HG03060 (cell line): ENCODE measurements around the gene ATG4C.
A peak's percentile ranks its signal among the peaks of the same experiment; 100 is the strongest.
"Not testable (repeated sequence)": the region's sequence is repeated elsewhere in the genome, so short reads cannot be mapped to it uniquely, and the experiment has no call there.

ENCODE experiments used
- ATAC-seq: cut with Tn5 transposase; IDR thresholded peaks from one replicate; pipeline ENCODE4 v1.9.1; 2021; ENCODE audit warnings: low read depth, moderate number of reproducible peaks; ENCODE audit not compliant: unreplicated experiment

Gene ATG4C

DNA sequence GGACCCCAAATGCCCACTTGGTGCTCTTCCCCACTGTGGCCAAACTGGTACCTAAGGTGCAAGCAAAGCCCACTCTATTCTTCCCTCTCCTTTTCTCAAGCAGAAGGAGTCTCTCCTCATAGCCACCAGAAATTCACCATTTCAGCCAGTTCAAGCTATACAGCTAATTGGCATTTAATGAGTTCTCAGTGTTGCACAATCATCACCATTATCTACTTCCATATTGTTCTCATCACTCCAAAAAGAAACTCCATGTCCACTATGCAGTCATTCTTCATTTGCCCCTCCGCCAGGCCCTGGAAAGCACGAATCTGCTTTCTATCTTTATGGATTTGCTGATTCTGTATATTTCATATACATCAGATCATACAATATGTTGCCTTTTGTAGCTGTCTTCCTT lies 9.9 kb upstream of the ATG4C start:
- ATAC-seq = no peak

- ATAC-seq = no peak
These were observed 8.8 kb upstream of the ATG4C start for GRCh38 chr1:62774971-62775595.

DNA sequence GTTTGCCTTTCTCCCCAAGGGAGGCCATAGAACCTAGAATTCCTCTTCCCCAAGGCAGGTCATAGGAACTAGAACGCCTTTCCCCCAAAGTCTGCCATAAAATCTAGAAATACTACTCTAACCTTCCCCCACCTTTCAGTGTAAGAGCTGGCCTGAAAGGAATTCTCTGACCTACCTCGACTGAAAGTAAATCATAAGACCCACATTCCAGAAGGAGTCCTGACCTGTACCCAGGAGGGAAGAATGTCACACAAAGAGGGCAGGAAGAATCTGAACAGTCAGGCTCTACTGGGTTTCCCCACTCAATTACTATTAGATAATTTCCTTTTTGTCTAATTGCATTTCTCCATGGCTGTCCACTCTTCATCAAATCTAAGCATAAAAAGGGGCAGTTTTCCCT lies 5.7 kb upstream of the ATG4C start:
- no peak for ATAC-seq

GRCh38 chr1:62781841-62782543 lies 1.9 kb upstream of the ATG4C start:
- no peak for ATAC-seq

DNA sequence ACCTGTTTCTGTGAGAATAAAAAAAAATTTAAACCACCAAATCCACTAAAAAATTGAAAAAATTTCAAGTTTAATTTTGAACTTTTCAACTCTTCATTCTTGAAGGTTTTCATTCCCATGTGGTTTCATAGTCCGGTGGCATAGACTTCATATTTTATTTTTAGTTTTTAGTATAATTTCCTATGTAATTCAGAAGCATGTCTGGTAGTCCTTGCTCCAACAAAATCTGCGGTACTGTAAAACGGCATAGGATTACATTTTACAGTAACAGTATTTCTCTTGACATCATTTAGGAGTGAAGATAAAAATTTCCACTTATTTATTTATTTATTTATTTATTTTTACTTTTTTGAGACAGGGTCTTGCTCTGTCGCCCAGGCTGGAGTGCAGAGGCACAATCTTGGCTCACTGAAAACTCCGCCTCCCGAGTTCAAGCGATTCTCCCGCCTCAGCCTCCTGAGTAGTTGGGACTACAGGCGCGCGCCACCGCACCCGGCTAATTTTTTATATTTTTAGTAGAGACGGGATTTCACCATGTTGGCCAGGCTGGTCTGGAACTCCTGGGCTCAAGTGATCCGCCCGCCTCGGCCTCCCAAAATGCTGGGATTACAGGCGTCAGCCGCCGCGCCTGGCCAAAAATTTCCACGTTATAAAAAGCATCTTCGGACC lies 1.3 kb upstream of the ATG4C start:
- not testable (repeated sequence) for ATAC-seq

DNA sequence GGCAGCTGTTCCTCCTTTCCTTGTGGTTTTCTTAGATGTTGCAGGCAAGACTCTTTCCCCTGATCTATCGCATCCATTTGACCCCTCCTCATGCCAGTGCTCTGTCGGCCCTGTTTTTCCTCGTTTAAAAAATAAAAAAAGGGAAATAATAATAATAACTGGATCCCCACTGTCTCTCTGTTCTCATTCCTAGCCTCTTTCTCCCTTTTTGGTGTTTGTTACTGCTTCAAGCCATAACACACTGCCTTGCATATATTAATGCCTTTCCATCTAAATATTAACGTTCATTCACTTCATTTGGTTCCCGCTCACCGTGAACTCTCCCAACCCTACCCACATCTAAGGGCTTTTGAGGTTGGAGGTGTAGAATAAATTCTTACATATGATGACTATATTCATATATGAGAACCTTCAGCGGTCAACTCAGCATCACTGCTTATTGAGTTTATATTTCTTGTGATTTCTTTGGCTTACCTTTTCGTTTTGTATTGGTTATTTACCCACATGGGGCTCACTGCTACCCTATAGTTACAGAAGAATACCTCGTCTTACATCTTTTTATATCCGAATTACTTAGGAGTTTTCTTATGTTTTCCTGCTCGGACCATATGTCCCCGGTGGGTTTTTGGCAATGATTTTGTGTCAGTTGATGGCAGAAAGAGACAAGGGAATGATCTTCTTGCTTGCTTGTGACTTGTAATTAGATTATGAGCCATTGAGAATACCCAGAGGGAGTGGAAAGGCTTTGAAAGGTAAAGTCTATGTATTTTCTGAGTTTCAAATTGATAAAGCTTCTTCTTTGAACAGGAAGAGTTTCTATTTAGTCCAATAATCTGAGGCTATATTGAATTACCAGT lies 805 bp downstream of the ATG4C start:
- peak; percentile 21 for ATAC-seq

DNA sequence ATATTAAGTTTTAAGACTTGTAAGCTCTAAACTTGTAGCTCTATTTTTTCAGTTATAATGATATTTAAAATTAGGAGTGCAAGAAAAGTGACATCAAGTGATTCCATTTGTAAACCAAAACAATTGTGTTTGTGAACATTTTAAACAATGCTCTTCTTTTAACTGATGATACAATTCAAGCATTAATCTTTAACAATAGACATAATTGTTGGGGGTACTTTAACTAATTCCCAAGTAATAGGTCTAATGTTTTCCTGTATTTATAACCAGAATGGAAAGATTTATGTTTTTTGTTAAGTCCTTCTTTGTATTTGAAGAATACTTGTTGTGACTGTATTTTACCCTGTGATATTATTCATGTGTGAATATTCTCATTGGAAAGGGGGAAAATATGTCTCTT lies 6.8 kb downstream of the ATG4C start:
- ATAC-seq = no peak

DNA sequence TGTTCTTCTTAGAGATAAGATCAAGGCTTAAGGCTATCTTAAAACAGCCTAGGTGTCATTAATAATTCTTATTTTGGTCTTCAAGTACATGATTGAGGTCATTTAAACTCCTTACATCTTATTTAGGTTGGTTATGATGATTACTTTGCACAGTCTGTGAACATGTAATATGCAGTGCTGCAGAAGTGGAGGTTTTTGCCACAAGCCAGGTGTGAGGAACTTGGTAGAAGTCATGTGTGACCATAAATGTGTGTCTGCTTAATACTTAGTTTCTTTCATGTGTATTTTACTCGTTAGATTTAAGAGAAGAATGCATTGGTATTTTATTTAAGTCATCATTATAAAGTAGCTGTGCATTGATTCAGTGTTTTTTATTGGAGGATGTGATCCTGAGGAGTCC lies 10.1 kb downstream of the ATG4C start:
- no peak for ATAC-seq

GRCh38 chr1:62796221-62796620 lies 12.3 kb downstream of the ATG4C start:
- ATAC-seq = no peak

DNA sequence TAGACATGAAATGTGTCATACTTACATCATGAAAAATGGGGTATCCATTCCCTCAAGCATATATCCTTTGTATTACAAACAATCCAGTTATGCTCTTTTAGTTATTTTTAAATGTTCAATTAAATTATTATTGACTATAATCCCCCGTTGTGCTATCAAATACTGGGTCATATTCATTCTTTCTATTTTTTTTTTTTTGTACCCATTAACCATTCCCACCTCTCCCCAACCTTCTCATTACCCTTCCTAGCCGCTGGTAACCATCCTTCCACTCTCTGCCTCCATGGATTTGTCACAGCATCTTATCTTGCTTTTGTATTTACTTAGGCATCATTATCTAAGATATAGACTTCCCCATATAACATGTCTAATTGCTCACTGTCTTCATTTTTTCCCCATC lies 15.8 kb downstream of the ATG4C start:
- no peak for ATAC-seq

GRCh38 chr1:62800281-62800680 lies 16.3 kb downstream of the ATG4C start:
- no peak for ATAC-seq

DNA sequence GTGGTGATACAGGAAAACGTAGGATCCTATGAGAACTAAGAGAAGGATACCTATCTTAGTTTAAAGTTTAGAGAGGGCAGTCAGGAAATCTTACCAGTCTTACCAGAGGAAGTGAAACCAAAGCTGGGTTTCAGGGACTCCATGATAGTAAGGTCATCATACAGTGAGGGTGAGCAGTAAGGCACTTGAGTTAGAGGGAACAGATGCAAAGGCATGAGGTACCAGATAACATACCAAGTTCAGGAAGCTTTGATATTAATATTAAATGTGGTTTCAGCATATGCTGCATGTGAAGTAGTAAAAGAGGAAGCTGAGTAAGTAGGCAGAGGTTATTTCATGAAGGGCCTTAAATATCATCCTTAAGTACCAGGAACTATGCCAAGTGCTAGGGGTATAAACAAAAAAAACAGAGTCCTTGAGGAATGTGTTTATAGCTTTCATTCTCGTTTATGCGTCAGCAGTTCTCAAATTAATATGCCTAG lies 16.9 kb downstream of the ATG4C start:
- peak; percentile 99 for ATAC-seq

- peak; percentile 35 for ATAC-seq
These were observed 25.9 kb downstream of the ATG4C start for GRCh38 chr1:62809788-62810187.

GRCh38 chr1:62810420-62811274 lies 26.7 kb downstream of the ATG4C start:
- ATAC-seq = peak; percentile 83

DNA sequence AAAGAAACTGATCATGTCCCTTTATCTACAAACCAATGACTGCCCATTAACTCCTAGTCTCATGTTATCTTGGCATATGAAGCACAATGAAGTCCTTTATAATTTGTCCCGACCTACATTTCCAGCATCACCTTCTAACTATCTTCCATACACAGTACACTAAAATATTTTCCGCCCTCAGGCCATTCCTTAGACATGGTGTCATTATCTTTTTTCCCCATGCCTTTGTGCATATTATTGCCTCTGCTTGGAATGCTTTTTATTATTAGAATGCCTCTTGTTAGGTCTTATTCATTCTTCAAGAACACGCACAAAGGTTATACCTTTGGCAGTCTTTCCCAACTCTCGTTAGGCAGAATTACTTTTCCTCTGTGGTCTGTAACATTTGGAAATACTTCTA lies 39.6 kb downstream of the ATG4C start:
- no peak for ATAC-seq

GRCh38 chr1:62826901-62827300 lies 43.0 kb downstream of the ATG4C start:
- ATAC-seq = no peak

DNA sequence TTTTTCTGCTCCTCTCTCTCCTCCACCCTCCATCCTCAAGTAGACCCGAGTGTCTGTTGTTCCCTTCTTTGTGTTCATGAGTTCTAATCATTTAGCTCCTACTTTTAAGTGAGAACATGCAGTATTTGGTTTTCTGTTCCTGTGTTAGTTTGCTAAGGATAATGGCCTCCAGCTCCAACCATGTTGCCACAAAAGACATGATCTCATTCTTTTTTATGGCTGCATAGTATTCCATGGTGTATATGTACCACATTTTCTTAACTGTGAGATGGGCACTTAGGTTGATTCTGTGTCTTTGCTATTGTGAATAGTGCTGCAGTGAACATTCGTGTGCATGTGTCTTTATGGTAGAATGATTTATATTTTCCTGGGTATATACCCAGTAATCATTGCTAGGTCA lies 43.9 kb downstream of the ATG4C start:
- ATAC-seq = not testable (repeated sequence)

DNA sequence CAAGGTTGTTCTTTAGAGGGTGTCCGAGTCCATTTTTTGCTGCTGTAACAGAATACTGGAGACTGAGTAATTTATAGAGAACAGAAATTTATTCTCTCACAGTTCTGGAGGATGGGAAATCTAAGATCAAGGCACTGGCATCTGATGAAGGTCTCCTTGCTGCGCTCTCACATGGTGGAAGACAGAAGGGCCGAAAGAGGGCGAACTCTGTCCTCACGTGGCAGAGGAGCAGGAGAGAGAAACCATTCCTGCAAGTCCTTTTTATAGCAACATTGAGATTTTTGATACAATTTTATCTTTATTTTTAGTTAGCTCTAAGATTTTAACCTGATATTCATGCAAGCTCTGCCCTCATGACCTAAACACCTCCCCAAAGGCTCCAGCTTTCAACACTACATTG lies 48.3 kb downstream of the ATG4C start:
- ATAC-seq = no peak

- ATAC-seq = no peak
These were observed 49.6 kb downstream of the ATG4C start for GRCh38 chr1:62833529-62833928.

DNA sequence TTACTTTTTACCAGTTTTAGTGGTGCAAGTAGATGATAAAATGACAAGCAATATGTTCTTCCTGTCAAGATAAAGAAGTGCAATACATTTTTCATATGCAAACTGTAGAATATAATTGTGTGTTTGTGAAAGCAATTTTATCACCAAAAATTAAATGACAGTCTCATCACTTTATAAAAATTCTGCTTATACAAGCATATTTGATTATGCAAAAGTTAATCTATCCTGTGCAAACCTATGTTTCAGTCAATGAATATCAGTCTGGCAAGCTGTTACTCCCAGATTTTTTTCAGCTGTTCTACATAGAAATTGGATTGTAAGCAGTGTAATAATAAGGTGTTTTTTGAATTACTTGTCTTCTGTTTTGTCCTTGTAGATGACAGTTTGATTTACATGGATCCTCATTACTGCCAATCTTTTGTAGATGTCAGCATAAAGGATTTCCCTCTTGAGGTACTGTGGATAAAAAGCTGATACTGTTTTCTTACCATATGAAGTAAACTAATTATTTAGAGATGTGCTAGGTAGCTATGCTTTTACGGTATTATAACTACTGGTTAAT lies 50.5 kb downstream of the ATG4C start:
- ATAC-seq = no peak
